A172 (cell line): ENCODE measurements around the gene PCDHGA1. TPM values are rescaled to one million over a fixed set of nuclear protein-coding genes. Genes with fewer than 3 reads are reported as not detected.
"Not testable (repeated sequence)": the region's sequence is repeated elsewhere in the genome, so short reads cannot be mapped to it uniquely, and the experiment has no call there.

Experiments
- DNase-seq: peaks from one replicate; pipeline ENCODE4 v3.0.0-alpha.2; 2015; ENCODE audit warnings: low spot score
- total RNA-seq: library from RNA; depleted of rRNA; stranded (reverse); fragments of >200 nt; shearing (Covaris generic); gene quantifications from 2 replicates; pipeline ENCODE4 v1.2.3, GENCODE V29; 2014

The PCDHGA1 gene
- total RNA-seq, 1 experiment from 2014 or later: 1.6 TPM

GRCh38 chr5:141382469-141383294 lies 52.4 kb downstream of the PCDHGA1 start, which contains the start of gene PCDHGA7:
PCDHGA7 (plus strand) TSS chr5:141382742; CDS start chr5:141382900, 158 bp downstream.
- no peak for DNase-seq

GRCh38 chr5:141383345-141383744 lies 53.0 kb downstream of the PCDHGA1 start:
- no peak for DNase-seq

GRCh38 chr5:141384471-141385267 lies 54.4 kb downstream of the PCDHGA1 start:
- DNase-seq: no peak

- DNase-seq: not testable (repeated sequence)
Measured at GRCh38 chr5:141387557-141388311, 57.4 kb downstream of the PCDHGA1 start, which contains the start of gene PCDHGB4. PCDHGB4 (plus strand) TSS chr5:141387698; CDS start chr5:141387885, 187 bp downstream.

- no peak for DNase-seq
Measured at GRCh38 chr5:141388661-141389060, 58.3 kb downstream of the PCDHGA1 start.

GRCh38 chr5:141389153-141390042 lies 59.1 kb downstream of the PCDHGA1 start:
- no peak for DNase-seq

- no peak for DNase-seq
Measured at GRCh38 chr5:141392429-141393198, 62.3 kb downstream of the PCDHGA1 start, which contains the start of gene PCDHGA8. PCDHGA8 (plus strand) TSS chr5:141392633; CDS start chr5:141392814, 181 bp downstream.

GRCh38 chr5:141393267-141393666 lies 63.0 kb downstream of the PCDHGA1 start:
- no peak for DNase-seq

- DNase-seq: not testable (repeated sequence)
Measured at GRCh38 chr5:141394401-141395187, 64.3 kb downstream of the PCDHGA1 start.

- DNase-seq: not testable (repeated sequence)
Measured at GRCh38 chr5:141397756-141398551, 67.6 kb downstream of the PCDHGA1 start, which contains the start of gene PCDHGB5. PCDHGB5 (plus strand) TSS chr5:141397947; CDS start chr5:141398128, 181 bp downstream.

GRCh38 chr5:141398608-141399007 lies 68.3 kb downstream of the PCDHGA1 start:
- no peak for DNase-seq

GRCh38 chr5:141399555-141400258 lies 69.4 kb downstream of the PCDHGA1 start:
- DNase-seq: no peak

- peak; percentile 42 for DNase-seq
Measured at GRCh38 chr5:141402553-141403243, 72.4 kb downstream of the PCDHGA1 start, which contains the start of gene PCDHGA9. PCDHGA9 (plus strand) TSS chr5:141402778; CDS start chr5:141402953, 175 bp downstream.

GRCh38 chr5:141403387-141403786 lies 73.1 kb downstream of the PCDHGA1 start:
- no peak for DNase-seq

GRCh38 chr5:141407790-141408505 lies 77.6 kb downstream of the PCDHGA1 start, which contains the start of gene PCDHGB6:
PCDHGB6 (plus strand) TSS chr5:141408021; CDS start chr5:141408203, 182 bp downstream.
- DNase-seq: not testable (repeated sequence)
